H1 (cell line): ENCODE measurements around the gene KANTR. TPM values are rescaled to one million over a fixed set of nuclear protein-coding genes. Genes with fewer than 3 reads are reported as not detected.

Experiments used
- CTCF ChIA-PET: fragments of 300-600 bp; sonication (Branson Sonifier 250); formaldehyde crosslinking; loops from one replicate; lab custom pipeline; 2021; ENCODE audit not compliant: partially characterized antibody; lab: Charles Lee
- POLR2A ChIA-PET: fragments of 300-600 bp; sonication (Branson Sonifier 250); formaldehyde crosslinking; loops from one replicate; lab custom pipeline; 2021; ENCODE audit warnings: inconsistent platforms; ENCODE audit not compliant: partially characterized antibody; lab: Charles Lee
- DNase-seq, 2 experiments: peaks; one replicate each; pipeline versions ENCODE4 v3.0.0 to v3.0.0-alpha.2; 2010 to 2022; ENCODE audit warnings: low spot score in 2 of 2, low read depth in 1 of 2, mixed read lengths in 1 of 2
- FAIRE-seq: peaks from 2 replicates; lab custom pipeline; 2011; peaks lifted over from hg19 to GRCh38; lab: Jason Lieb, UNC
- H2AFZ ChIP-seq: 2 replicates; pipeline ENCODE4 v1.8.1; 2012; ENCODE audit warnings: low read length, inconsistent platforms
- H2AK5ac ChIP-seq: 2 replicates; pipeline ENCODE4 v1.6.1; 2013; ENCODE audit warnings: low read depth, low read length
- H2BK120ac ChIP-seq: replicated peaks from 2 replicates; pipeline ENCODE3; 2013; ENCODE audit warnings: low read depth, low read length, inconsistent platforms
- H2BK12ac ChIP-seq: 2 replicates; pipeline ENCODE4 v1.6.1; 2013; ENCODE audit warnings: low read depth, low read length
- H2BK15ac ChIP-seq: 2 replicates; pipeline ENCODE4 v1.6.1; 2013; ENCODE audit warnings: low read length
- H2BK20ac ChIP-seq: 2 replicates; pipeline ENCODE4 v1.6.1; 2013; ENCODE audit warnings: low read length
- H2BK5ac ChIP-seq: 2 replicates; pipeline ENCODE4 v1.6.1; 2013; ENCODE audit warnings: low read depth, low read length
- H3K14ac ChIP-seq: 2 replicates; pipeline ENCODE4 v1.6.1; 2013; ENCODE audit warnings: inconsistent platforms; ENCODE audit not compliant: insufficient read length
- H3K18ac ChIP-seq: 2 replicates; pipeline ENCODE4 v1.6.1; 2013; ENCODE audit warnings: low read length; ENCODE audit errors: extremely low read depth
- H3K23ac ChIP-seq: 2 replicates; pipeline ENCODE4 v1.6.1; 2013; ENCODE audit warnings: inconsistent platforms; ENCODE audit not compliant: insufficient read length
- H3K23me2 ChIP-seq: 2 replicates; pipeline ENCODE4 v1.6.1; 2013; ENCODE audit warnings: low read depth, low read length
- H3K27ac ChIP-seq: 2 replicates; pipeline ENCODE4 v1.6.1; 2011; ENCODE audit warnings: low read depth, low read length, inconsistent platforms
- H3K27me3 ChIP-seq, 4 experiments: replicated peaks in 1 of 4; 1 replicate in 1 of 4; 2 replicates in 3 of 4; pipeline versions ENCODE4 v1.6.1 to v1.8.1; 2011 to 2013; ENCODE audit warnings: low read length in 3 of 4, mild to moderate bottlenecking in 3 of 4, inconsistent platforms in 2 of 4, mixed read lengths in 2 of 4, moderate library complexity in 1 of 4; ENCODE audit not compliant: control insufficient read depth in 3 of 4, insufficient read depth in 3 of 4; ENCODE audit errors: extremely low read depth in 1 of 4
- H3K36me3 ChIP-seq, 4 experiments: 2 replicates each; pipeline versions ENCODE4 v1.6.1 to v1.8.1; 2011 to 2013; ENCODE audit warnings: mild to moderate bottlenecking in 4 of 4, low read length in 3 of 4, moderate library complexity in 2 of 4, control low read depth in 1 of 4, inconsistent platforms in 1 of 4; ENCODE audit not compliant: insufficient read depth in 4 of 4, control insufficient read depth in 2 of 4
- H3K4ac ChIP-seq: replicated peaks from 2 replicates; pipeline ENCODE3; 2013; ENCODE audit warnings: low read length, low read depth, mixed read lengths, inconsistent platforms; ENCODE audit not compliant: insufficient read length
- H3K4me1 ChIP-seq, 4 experiments: replicated peaks in 1 of 4; 1 replicate in 1 of 4; 2 replicates in 3 of 4; pipeline versions ENCODE4 v1.6.1 to v1.8.1; 2011 to 2013; ENCODE audit warnings: low read length in 3 of 4, inconsistent platforms in 2 of 4, mixed read lengths in 1 of 4; ENCODE audit not compliant: insufficient read depth in 4 of 4, control insufficient read depth in 3 of 4
- H3K4me2 ChIP-seq, 2 experiments: 2 replicates each; pipeline versions ENCODE4 v1.6.1 to v1.8.1; 2011 to 2013; ENCODE audit warnings: low read depth in 2 of 2, low read length in 2 of 2, control low read depth in 1 of 2, inconsistent platforms in 1 of 2, mild to moderate bottlenecking in 1 of 2; ENCODE audit not compliant: insufficient read depth in 1 of 2
- H3K4me3 ChIP-seq, 4 experiments: fragments of 200-600, 300-600 bp in 1 of 4; sonication (generic), shearing (Covaris generic), sonication (Bioruptor Twin) in 1 of 4; 2 replicates each; pipeline versions ENCODE4 v1.5.1 to v1.8.1; 2011 to 2016; ENCODE audit warnings: low read length in 4 of 4, low read depth in 3 of 4, control low read depth in 2 of 4, inconsistent platforms in 2 of 4, mild to moderate bottlenecking in 2 of 4, mixed read lengths in 1 of 4, moderate library complexity in 1 of 4; ENCODE audit not compliant: insufficient read depth in 2 of 4; ENCODE audit errors: extremely low read depth in 1 of 4
- H3K56ac ChIP-seq: replicated peaks from 2 replicates; pipeline ENCODE3; 2013; ENCODE audit warnings: low read depth, mild to moderate bottlenecking, mixed read lengths, low read length, inconsistent platforms; ENCODE audit not compliant: insufficient read length
- H3K79me1 ChIP-seq: 2 replicates; pipeline ENCODE4 v1.6.1; 2013; ENCODE audit warnings: low read depth, low read length, control low read depth
- H3K79me2 ChIP-seq, 2 experiments: 2 replicates each; pipeline versions ENCODE4 v1.6.1 to v1.8.1; 2012 to 2013; ENCODE audit warnings: low read length in 2 of 2, mild to moderate bottlenecking in 2 of 2, inconsistent platforms in 1 of 2; ENCODE audit not compliant: insufficient read depth in 2 of 2, control insufficient read depth in 1 of 2
- H3K9ac ChIP-seq, 4 experiments: replicated peaks in 1 of 4; 1 replicate in 1 of 4; 2 replicates in 3 of 4; pipeline versions ENCODE4 v1.6.1 to v1.8.1; 2011 to 2013; ENCODE audit warnings: low read depth in 3 of 4, low read length in 3 of 4, control low read depth in 2 of 4, mild to moderate bottlenecking in 2 of 4, moderate library complexity in 2 of 4, inconsistent platforms in 1 of 4; ENCODE audit errors: extremely low read depth in 1 of 4
- H3K9me3 ChIP-seq, 2 experiments: 2 replicates each; pipeline versions ENCODE4 v1.6.1 to v1.8.1; 2012 to 2013; ENCODE audit warnings: mild to moderate bottlenecking in 2 of 2, moderate library complexity in 2 of 2, control low read depth in 1 of 2, inconsistent platforms in 1 of 2, low read depth in 1 of 2, low read length in 1 of 2, mixed read lengths in 1 of 2; ENCODE audit not compliant: insufficient read depth in 2 of 2
- H4K20me1 ChIP-seq, 2 experiments: replicated peaks in 1 of 2; 2 replicates each; pipeline versions ENCODE3 to v1.8.1; 2011 to 2013; ENCODE audit warnings: inconsistent platforms in 2 of 2, low read length in 2 of 2, mild to moderate bottlenecking in 1 of 2; ENCODE audit not compliant: insufficient read depth in 2 of 2, control insufficient read depth in 1 of 2
- H4K5ac ChIP-seq: 2 replicates; pipeline ENCODE4 v1.6.1; 2013; ENCODE audit warnings: low read length, low read depth, mixed read lengths, inconsistent platforms; ENCODE audit not compliant: insufficient read length
- H4K8ac ChIP-seq: 2 replicates; pipeline ENCODE4 v1.8.0; 2013; ENCODE audit warnings: mild to moderate bottlenecking, moderate library complexity, low read length, inconsistent platforms; ENCODE audit not compliant: insufficient read depth; ENCODE audit errors: extremely low read depth
- H4K91ac ChIP-seq: replicated peaks from 2 replicates; pipeline ENCODE3; 2013; ENCODE audit warnings: low read length, mixed read lengths, inconsistent platforms; ENCODE audit not compliant: insufficient read length
- CBX5 ChIP-seq: fragments of 300-800, 300-1000 bp; sonication (generic); IDR thresholded peaks from 2 replicates; pipeline ENCODE4 v1.7.1; 2016; ENCODE audit warnings: antibody characterized with exemption, low read length, low read depth
- CTCF ChIP-seq, 3 experiments: IDR thresholded peaks; 1 replicate in 2 of 3; 2 replicates in 1 of 3; pipeline versions ENCODE4 v1.5.1 to v1.6.1; 2011; ENCODE audit warnings: low read length in 3 of 3, mild to moderate bottlenecking in 3 of 3, inconsistent platforms in 2 of 3, low read depth in 1 of 3, moderate library complexity in 1 of 3; ENCODE audit not compliant: insufficient read depth in 1 of 3; ENCODE audit errors: control extremely low read depth in 1 of 3
- JUND ChIP-seq: IDR thresholded peaks from 2 replicates; pipeline ENCODE4 v1.6.1; 2011; ENCODE audit warnings: mild to moderate bottlenecking, improper control_type of control experiment, low read length
- RXRA ChIP-seq: IDR thresholded peaks from 2 replicates; pipeline ENCODE4 v1.6.1; 2011; ENCODE audit warnings: low read depth, mild to moderate bottlenecking, low read length, moderate library complexity; ENCODE audit not compliant: insufficient read depth
- WGBS, 2 experiments: shearing (Covaris generic) in 1 of 2; methylation state at CpG; one replicate each; pipeline versions ENCODE4 v1.1.6 to v1.1.7; 2013 to 2015; ENCODE audit warnings: low lambda C conversion rate in 2 of 2, mixed read lengths in 2 of 2, inconsistent platforms in 1 of 2, low coverage in 1 of 2, missing lambda C conversion rate in 1 of 2; ENCODE audit not compliant: insufficient replicate concordance in 2 of 2, insufficient coverage in 1 of 2, insufficient read length in 1 of 2; ENCODE audit errors: extremely low coverage in 1 of 2, missing lambda C conversion rate in 1 of 2; 5-methylcytosine and 5-hydroxymethylcytosine counted together
- polyA plus RNA-seq, 7 experiments: library from polyadenylated mRNA; depleted of rRNA in 3 of 7; stranded (reverse) in 5 of 7; unstranded in 2 of 7; fragments of >200 nt in 5 of 7; fragments of 200-250 nt in 2 of 7; gene quantifications; 1 replicate in 5 of 7; 2 replicates in 1 of 7; 4 replicates in 1 of 7; pipeline versions ENCODE4 v1.2.1 to v1.2.3, GENCODE V29; 2011 to 2013; ENCODE audit warnings: missing spikeins in 2 of 7, mixed read lengths in 2 of 7
- total RNA-seq: library from RNA; stranded (reverse); fragmentation: NEBNext Ultra II Directional; extraction: Animal tissue kit (Norgen Biotek cat#: 25700); gene quantifications from 2 replicates; pipeline ENCODE4 v1.2.1, GENCODE V29; 2021

Gene KANTR
- total and polyA plus RNA-seq, 2 of the 8 experiments (the other 6 are each of a cell fraction or from before 2014, with no cell fraction given): 7.7 to 9.5 TPM

GRCh38 chrX:53080628-53081580 is 13.0 kb upstream of the KANTR start:
- Histone ChIP-seq H4K5ac (no peak overlapping the region), H2BK120ac (no peak overlapping the region), H2AK5ac (no peak overlapping the region), H2BK15ac (no peak overlapping the region), H3K9me3 (no peaks in the 10 kb centered on the region), H3K14ac (no peak overlapping the region), H3K4me1 (no peaks in the 10 kb centered on the region; a peak in 2 of 7 replicates), H3K4me2 (peak overlapping the region; percentile 44 to 62), H2BK20ac (no peak overlapping the region), H2BK5ac (no peak overlapping the region), H3K56ac (no peak overlapping the region), H3K36me3 (peaks cover 3 to 18% (median 11%) of the 10 kb centered on the region in 4 experiments; a peak in 6 of 8 replicates), H2BK12ac (no peak overlapping the region), H3K9ac (no peak overlapping the region; a peak in 1 of 7 replicates), H4K20me1 (peaks cover 0 to 9% of the 10 kb centered on the region in 2 experiments), H4K8ac (no peak overlapping the region), H3K4me3 (peak overlapping the region; percentile 1 to 58 (median 26)), H3K23me2 (peaks cover 2% of the 10 kb centered on the region; the same call in 1 of the 2 replicates), H3K18ac (no peak overlapping the region), H3K79me1 (no peaks in the 10 kb centered on the region; the same call in 1 of the 2 replicates), H2AFZ (no peak overlapping the region), H3K4ac (no peak overlapping the region), H4K91ac (no peak overlapping the region), H3K27me3 (no peaks in the 10 kb centered on the region), H3K23ac (no peak overlapping the region), H3K27ac (no peak overlapping the region; the same call in 1 of the 2 replicates), H3K79me2 (peaks cover 0 to 11% of the 10 kb centered on the region in 2 experiments; a peak in 2 of 4 replicates)
- ChIA-PET POLR2A (interaction anchor here (0.6 to 1.5 kb wide), 5 partner anchors 32 to 1685 kb away, joined by 3 to 9 read pairs (median 3); partner anchors contain the start of gene GPR173), CTCF (interaction anchor here (0.6 to 1.4 kb wide), 2 partner anchors 10 to 161 kb away, joined by 3 to 4 read pairs; no protein-coding TSS in a partner anchor)
- FAIRE-seq (no peak), DNase-seq (no peak)
- 21% methylated on average over 9 of the region's 17 CpGs; no CpG with 5 or more reads in 1 of the 2 experiments for WGBS, 2 experiments
- TF ChIP-seq RXRA (0 out of 2 replicates have a peak, but pooled peaks have one; percentile 31), JUND (no peak), CTCF (IDR thresholded peaks at IDR 0.05; ENCODE audit: control extremely low read depth in 1 of 3, insufficient read depth in 1 of 3, low read depth in 1 of 3, low read length in 3 of 3) (no peak), CBX5 (no peak)
